Stimulated activated CD8-positive, alpha-beta memory T cell treated with anti-CD3 and anti-CD28 coated beads, Interleukin-4, amount 100 ng/mL, for 24 hours (primary cell): ENCODE results near the gene TCP1.
"Not testable (repeated sequence)": the region's sequence is repeated elsewhere in the genome, so short reads cannot be mapped to it uniquely, and the experiment has no call there.

Experiments used
- DNase-seq: peaks from one replicate; pipeline ENCODE4 v3.0.0-alpha.2; 2020; ENCODE audit warnings: low read depth

The TCP1 gene

DNA sequence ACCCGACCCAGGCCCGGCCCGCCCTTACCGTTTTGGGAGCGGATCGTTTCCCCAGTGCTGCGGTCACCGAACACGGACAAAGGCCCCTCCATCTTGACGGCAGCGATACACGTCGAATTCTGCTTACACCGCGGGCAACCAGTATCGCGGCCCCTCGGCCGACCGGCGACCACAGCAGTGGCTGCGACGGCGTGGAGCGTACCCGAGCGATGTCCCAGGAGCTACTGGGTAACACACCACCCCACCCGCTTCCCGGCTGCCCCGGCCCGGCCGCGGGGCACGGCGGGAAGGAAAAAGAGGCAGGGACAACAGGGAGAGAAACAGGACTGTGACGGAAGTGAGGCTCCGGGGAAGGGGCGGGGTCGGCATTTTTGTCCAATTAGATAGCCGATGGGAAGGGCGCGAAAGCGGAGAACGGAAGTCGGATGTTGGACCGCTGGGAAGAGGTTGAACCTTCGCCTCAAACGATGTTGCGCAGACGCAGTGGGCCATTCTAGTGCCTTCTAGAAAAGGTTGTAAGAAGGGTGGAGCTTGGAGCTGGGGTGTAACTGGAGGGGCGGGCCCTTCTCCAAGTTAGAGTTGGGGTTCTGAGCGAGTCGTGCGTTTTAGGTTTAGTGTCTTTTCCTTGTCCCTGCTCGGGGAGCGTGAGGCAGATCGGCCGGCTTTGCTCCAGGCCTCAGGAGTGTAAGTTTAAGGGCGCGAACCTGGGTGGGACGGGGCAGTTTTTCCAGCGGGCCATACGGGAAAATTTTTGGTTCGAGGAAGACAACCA is at the start of gene TCP1:
Gene TCP1, minus strand, starts transcription at position 226 of the 772 bp plus-strand sequence. Its CDS starts 134 bp downstream, at position 92.
- peak; percentile 99 for DNase-seq

DNA sequence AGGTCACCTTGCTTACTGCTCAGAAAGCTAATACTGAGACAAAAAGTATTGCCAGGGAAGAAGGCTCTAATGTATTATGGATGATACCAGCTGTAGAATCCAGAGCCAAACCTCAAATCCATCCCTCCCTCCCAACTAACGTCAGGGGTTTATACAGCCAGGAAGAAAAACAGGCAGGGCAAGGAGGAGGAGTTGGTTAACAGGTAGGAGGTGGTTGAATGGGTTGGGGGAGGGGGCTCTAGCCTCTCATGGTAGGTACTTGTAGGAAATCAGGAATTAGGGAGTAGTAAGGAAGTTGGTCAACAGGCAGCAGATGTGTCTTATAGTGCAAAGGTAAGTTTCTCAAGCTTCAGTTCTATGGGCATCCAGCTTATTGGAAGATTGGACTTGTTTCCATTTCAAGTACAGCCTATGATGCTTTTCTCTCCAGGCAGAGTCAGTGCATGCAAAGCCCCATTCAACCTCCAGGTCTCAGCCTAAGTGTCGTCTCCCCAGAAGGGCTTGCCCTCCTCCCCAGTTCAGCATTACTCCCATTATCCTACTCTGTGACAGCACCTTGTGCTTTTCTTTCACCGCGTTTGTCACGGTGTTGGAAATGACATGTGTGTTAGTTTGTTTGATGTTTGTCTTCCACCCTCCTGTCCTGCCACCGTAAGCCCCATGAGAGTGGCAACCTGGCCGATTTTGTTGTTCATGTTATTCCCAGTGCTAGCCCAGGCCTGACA is 48.8 kb upstream of the TCP1 start:
- no peak for DNase-seq

DNA sequence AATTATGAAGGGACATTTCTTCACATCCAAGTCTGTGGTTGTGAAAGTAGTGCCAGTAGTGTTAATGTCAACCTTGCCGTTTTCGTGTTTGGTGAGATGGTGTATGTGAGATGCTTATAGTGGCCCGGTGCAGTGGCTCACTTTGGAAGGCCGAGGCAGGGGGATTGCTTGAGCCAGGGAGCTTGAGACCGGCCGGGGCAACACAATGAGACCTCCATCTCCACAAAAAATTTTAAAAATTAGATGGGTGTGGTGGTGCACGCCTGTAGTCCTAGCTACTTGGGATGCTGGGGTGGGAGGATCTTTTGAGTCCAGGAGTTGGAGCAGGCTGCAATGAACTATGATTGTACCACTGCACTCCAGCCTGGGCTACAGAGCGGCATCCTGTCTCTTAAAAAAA is 48.1 kb upstream of the TCP1 start:
- DNase-seq: no peak

DNA sequence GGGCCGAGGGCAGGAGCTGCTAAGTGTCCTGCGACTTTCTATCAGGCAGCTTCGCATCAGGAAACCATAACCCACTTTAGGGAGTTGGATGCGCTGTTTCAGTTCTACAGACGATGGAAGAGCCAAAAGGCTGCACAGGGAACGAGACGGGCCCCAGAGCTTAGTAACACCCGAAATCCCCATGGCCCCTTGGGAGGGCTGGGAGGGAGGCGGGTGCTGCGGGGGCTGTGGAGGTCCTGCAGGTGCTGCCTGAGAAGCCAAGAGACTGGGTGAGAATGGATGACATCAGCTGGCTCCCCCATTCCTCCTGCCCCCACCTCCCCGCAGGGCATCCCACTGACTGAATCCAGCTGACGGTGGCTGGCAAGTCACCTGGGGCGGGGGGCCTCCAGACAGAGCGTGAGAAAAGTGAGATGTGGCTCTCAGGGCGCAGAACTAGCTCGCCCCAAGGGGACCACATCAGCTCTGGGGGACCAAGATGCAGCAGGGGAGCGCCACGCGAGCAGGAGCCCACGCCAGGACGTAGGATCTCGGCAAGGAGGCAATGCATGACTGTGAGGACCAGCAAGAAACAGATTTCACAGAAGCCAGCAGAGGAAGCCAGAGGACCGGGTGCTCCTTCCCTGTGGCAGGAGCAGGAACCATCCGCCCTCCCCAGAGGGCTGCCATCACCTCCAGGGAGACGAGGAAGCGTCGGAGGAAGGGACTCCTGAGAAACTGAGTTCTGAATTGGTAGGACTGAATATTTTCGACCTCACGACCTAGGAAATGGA is 47.5 kb upstream of the TCP1 start:
- DNase-seq: no peak

DNA sequence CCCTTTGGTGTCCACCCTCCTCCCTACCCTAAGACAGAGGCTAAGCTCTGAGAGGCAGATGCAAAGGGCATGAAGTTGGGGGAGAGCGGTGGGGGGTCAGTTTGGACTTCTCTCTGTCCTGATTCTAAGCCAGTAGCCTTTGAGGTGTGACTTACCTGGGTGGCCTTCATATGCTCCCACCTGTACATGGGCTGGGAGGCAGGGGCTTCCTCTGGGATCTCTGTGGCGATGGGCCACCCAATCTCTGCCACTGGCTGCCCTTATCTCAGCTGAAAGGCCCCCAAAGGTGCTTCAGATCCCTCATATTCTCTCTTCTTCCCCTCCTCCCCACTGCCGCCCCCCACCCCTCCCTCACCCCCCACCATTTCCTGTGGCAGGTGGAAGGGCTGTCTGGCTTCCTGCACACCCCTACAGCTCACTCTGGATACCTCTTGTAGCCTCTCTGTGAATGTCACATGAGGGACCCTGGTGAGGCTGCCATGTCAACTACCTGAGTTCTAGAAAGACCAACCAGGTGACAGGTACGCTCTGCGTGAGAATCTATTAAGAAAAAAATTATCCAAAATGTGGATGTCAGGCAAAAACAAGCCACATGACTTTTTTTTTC is 44.7 kb upstream of the TCP1 start:
- DNase-seq: no peak

DNA sequence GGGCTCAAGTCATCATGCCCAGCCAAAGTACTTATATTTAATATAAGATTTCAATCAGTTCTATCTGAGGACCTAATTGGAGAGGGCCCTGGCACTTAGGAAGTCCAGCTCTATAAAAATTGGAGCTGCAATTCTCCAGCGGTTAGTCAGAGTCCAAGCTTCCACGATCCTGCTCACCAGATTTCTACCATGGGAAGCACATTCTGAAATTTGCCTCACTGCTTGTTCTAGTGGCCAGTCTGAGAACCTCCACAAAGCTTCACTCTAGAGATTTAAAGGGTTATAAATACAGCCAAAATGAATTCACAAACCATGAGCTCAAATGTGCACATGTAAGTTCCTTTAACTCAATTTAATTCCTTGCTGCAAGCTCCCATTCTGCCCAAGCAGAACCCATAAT is 44.2 kb upstream of the TCP1 start:
- no peak for DNase-seq

DNA sequence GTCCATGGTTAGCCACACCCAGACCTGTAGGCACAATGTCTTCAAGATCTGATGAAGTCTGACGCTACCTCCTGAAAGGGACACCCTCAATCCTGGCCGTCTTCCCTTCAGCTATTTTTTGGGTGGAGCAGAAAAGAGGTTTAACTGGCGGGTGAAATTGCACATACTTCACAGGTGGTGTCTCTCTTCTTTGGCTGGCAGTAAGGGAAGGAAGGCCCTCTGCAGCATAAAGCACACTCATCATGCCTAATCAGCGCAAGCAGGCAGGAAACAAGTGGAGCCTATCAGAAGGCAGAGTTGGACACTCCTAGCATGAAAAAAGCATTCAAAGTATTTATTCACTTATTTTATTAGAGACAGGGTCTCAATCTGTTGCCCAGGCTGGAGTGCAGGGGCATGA is 43.5 kb upstream of the TCP1 start:
- DNase-seq: no peak

DNA sequence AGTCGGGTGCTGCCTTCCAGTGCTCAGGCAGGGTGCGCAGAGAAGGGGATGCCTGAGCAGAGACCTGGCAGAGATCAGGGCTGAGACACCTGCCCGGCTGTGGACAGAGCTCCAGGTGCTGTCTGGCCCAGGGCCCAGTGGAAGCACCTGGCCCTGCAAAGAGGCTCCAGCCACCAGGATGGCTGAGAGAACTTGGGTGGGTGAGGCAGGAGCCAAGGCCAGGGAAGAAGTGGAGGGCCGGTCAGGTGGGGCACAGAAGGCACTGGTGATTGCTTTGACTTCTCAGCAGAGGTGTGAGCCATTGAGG is 41.9 kb upstream of the TCP1 start:
- no peak for DNase-seq

DNA sequence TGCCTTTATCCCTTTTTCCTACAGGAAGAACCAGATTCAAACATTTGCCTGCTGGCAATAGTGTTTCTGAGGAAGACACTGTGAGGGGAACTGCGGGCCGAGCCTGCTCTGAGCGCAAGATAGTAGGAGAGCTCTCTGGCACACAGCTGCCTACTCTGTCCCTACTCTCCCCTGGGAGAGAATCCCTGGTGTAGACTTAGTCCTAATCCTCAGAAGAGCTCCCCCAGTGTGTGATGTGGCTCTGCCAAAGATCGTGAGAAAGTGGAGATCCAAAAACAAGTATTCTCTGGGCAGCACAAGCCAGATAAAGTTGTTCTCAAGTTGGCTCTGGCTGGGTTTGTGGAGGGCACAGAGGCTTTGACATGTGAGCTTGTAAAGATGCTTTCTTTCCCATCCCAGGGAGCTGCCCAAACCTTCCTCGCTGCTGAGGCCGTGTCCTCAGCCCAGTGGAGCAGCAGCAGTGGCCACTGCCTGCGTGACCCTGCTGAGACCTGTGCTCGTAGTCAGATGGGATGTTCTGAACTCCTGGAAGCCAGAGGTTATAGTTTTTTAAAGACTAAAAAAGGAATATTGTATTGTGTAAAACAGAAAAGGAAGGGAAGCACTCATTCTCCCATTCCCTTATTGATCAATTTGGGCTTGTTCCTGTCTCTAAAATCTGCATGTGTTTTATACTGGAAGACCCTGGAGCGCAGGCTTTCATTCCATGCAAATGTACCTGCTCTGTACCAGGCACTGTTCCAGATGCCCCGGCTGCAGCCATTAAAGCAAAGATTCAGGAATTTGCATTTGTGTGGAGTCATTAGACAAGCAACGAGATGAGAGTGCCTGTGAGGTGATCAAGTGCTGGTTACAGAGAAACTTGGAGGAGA is 41.3 kb upstream of the TCP1 start:
- no peak for DNase-seq

DNA sequence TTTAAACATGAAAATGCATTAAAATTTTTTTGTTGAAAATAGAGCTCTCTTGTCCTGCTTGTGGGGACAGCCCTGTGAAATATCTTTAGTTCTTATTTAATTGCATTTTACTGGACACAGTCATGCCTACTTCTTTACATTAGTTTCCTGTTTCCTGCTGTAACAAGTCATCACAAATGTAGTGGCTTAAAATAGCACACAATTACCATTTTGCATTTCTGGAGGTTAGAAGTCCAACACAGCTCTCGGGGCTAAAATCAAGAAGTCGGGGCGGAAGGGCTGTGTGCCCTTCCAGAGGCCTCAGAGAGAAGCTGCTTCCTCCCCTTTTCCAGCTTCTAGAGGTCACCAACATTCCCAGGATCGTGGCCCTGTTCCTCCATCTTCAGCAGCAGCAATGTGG is 40.1 kb upstream of the TCP1 start:
- no peak for DNase-seq

DNA sequence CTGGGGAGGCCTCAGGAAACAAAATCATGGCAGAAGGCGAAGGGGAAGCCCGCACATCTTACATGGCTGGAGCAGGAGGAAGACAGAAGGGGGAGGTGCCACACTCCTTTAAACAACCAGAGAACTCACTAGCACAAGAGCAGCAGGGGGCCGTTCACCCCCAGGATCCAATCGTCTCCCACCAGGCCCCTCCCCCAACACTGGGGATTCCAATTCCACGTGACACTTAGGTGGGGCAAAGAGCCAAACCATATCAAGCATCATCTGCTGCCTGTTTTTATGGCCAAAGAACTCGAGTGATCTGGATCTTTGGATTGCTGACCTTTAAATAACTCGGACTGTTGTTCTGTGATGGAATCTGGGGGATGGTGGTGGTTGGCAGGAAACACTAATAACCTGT is 38.7 kb upstream of the TCP1 start:
- DNase-seq: no peak

DNA sequence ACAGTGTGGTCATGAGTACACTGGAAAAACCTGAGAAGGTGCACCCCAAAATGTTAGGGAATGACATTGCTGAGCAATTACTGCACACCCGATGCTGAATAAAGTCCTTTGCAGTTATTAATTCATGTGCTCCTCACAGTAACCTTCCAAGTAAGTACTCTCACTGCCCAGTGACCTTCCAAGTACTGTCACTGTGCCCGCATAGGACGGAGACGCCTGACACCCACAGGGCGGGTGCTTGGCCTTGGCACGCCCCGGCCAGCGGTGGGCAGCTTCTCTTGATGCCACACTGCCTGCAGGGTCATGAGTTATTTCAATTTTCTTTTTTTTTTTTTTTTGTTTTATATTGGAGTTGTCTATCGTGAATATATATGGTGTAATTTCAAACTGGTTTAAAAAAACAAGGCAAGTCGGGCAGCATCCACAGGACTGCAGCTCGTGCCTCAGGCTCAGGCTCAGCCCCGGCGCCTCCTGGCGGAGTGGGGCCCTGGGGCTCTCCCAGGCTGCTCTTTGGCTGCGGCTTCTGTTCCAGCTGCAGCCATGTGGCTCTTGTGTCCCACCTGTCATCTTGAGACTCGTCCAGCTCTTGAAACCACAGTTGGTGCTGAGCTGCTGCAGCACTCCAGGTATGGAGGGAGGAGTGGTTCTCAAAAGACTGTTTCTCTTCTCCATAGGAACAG is 37.7 kb upstream of the TCP1 start:
- no peak for DNase-seq

DNA sequence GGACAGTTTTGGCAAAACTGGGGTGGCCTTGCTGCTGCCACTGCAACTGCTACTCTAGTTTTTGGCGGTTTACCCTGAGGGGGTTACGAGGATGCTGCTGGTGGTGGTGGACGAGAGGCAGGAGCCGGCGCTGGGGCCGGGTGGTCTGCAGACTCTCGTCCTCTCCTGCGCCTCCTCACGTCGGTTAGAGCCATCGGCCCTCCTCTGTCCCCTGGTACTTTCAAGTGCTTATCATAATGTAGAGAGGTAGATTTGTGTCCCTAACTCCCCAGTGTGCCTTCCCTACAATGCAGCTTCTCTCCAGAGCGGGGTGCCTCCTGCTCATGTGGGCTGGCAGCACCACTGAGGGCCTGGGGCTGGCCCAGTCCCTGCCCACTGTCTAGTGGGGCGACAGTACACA is 36.6 kb upstream of the TCP1 start:
- DNase-seq: no peak

DNA sequence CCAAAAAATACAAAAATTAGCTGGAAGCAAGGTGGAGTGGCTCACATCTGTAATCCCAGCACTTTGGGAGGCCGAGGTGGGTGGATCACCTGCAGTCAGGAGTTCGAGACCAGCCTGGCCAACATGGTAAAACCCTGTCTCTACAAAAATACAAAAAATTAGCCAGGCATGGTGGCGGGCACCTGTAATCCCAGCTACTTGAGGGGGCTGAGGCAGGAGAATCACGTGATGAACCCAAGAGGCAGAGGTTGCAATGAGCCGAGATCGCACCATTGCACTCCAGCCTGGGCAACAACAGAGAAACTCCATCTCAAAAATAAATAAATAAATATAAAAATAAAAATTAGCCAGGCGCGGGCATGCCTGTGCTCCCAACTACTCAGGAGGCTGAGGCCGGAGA is 35.3 kb upstream of the TCP1 start:
- DNase-seq: not testable (repeated sequence)

DNA sequence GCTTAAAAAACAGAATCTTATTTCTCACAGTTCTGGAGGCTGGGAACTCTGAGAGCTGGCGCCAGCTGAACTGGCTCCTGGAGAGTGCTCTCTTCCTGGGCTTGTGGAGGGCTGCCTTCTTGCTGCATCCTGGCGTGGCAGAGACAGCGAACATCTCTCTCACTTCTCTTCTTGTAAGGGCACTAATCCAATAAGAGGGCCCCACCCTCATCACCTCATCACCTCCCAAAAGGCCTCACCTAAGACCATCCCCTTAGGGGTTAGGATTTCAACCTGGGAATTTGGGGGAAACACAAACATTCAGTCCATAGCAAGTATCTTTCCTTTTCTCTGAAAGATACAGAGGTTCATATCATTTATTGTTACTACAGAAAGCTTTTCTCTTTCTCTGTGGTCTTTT is 34.6 kb upstream of the TCP1 start:
- DNase-seq: no peak

DNA sequence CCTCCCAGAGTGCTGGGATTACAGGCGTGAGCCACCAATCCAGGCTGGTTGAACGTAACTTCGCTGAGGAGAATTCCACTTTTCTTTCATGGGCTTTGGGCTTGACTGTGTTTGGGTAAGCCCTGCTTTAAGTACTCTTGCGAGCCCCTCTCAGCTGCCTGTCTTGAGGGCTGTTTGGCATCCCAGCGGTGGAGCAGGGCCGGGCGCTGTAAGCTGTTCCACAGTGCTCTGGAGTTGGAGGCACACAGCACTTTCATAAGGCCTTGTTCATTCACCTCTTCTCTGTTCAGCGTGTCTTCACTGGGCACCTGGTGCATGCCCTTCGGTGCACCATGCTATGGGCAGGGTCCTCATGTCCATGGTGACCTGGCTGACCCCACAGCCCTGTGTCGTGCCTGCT is 32.3 kb upstream of the TCP1 start:
- no peak for DNase-seq

DNA sequence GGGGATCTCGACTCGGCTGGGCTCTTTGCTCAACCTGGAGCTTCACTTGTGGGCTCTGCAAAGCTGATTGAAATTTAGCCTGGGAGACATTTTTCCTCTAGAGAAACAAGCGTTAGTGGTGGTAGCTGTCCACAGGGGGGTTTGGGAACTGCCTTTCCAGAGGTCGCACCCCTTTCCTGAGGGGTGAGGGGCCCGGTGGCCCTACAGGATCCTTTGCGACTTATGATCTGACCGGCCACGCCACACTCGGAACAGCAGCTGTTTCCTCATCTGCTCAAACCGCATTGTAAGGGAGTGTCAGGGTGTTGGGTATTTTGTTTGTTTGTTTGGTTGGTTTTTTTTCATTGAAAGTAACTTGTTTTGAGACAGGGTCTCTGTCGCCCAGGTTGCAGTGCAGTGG is 31.7 kb upstream of the TCP1 start:
- DNase-seq: no peak

DNA sequence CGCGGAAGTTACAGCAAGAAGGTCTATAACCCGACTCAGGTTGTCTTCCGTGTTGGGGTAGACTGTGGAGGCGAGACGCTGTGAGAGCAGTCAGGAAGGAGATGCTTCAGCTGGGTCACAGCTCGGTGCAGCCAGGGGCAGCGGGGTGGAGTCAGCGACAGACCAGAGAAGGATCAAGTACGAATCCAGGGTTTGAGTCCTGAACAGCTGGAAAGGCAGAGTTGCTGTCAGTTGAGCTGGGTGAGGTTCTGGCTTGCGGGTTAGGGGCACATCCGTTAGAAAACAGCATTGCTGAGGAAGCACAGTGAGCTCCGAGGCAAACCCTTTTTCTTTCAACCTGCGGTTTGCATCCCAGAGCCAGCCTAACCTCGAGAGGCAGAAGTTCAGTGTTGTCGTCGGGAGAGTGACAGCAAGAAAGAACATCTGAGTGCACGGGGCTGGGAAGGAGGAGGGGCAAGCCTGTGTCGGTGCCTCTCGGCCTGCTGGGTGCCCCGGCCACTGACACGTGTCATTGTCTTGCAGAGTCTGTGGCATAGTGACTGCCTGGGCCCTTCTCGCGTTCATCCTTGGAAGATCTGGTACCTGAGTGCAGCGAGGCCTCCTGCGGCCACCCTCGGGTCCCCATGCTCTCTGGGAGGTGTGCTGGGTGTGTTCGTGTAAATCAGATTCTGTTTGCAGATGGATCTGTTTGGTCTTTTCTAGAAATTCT is 30.7 kb upstream of the TCP1 start:
- no peak for DNase-seq

DNA sequence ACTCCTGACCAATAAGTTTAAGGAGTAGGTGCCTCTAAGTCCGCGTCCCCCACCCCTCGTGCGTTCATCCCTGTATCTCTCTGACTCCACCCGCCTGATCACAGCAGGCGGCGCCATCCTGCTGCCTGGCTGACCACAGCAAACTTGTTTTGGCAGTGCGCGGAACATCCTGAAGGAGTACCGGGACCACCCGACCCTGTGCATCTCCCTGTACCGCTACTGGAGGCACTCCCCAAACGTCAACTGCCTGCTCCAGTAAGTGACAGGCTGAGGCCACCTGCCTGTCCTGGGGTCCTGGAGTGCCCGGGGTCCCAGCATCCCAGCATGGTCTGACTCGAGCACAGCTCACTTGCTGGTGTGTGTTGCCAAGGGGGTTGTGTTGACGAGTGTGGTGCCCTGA is 29.7 kb upstream of the TCP1 start:
- no peak for DNase-seq

DNA sequence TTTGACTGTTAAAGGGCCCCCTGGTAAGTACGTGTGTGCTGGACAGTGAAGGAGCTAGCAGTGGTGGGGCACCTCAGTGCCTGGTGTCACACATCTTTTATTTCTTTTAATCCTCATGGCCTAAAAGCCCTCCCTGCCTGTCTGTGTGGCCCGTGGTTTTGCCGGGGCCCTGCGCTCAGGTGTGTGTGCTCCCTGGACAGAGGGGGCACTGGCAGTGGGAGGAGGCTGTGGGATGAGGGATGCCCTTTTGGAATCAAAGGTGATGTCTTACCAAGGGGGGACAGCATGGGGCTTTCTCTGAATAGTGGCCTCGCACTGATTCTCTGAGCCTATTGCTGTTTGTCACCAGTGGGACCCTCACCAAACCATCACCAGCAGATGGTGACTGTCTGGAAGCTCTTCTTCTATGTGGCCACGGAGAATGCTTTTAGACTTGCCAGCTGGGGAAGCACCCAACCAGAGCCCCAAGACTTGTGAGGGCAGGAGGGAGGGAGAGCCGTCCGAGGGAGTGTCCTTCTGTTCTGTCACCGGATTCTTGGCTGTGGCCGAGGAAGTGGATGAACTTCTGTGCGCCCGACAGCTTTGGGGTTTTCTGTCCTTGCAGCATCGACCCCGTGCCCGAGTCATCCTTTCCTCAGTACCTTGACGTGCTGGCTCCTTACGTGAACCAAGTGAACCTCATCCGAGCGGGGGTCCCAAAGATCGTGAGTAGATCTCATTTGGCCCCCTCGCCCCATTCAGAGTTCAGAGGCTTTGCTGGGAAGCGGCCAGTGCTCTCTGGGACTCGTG is 28.7 kb upstream of the TCP1 start:
- DNase-seq: no peak
